ENCODE measurements around the gene SLC2A1.

- TF ChIP-seq CTCF (IDR thresholded peaks at IDR 0.05) (peak in 1 of 4 experiments; percentile 5), POLR2A (IDR thresholded peaks at IDR 0.05) (peak; percentile 81 to 82)
Measured at GRCh38 chr1:42958488-42959319, at the start of gene SLC2A1.

Measured in uterus (tissue), 2 donors.